Fibroblast of pulmonary artery (primary cell): ENCODE data around the gene NFS1.
"Not testable (repeated sequence)": the region's sequence is repeated elsewhere in the genome, so short reads cannot be mapped to it uniquely, and the experiment has no call there.

Experiments used
- DNase-seq: peaks from one replicate; pipeline ENCODE4 v3.0.0-alpha.2; 2010; ENCODE audit warnings: low read depth
- H3K4me3 ChIP-seq: replicated peaks from 2 replicates; pipeline ENCODE4 v1.5.1; 2011; ENCODE audit warnings: low read depth, mild to moderate bottlenecking, control low read depth, low read length, moderate library complexity
- TF ChIP-seq, protein P1 (sequence below): IDR thresholded peaks from 2 replicates; pipeline ENCODE4 v1.5.1; 2011; ENCODE audit warnings: mild to moderate bottlenecking, control low read depth, low read length, inconsistent platforms; ENCODE audit errors: missing control alignments

NFS1 gene

DNA sequence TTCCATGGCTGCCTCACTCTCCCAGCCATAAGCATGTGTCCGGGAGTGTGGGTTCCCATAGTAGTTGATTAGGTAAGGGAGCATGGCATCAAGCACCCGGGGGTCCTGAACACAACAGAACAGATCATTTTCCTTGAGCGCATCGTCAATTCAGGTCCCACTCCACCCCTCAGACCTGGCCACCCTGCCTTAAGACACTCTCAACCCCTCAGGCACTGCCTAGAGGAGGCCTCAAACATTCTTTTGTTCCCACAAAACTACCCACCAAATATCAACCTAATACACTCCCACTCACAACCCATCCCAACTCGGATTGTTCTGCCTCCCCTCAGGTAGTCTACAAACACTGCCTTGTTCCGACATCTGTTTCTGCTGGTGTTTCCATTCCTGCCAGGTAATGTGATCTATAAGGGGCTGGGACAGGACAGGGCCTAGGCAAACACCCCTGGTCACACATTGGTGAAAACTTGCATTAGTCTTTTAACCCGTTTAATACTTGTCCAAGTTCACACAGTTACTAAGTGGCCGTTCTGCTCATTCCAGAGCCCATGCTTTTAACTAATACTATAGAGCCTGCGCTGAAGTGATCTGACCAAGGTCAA is 1.4 kb downstream of the NFS1 start:
- H3K4me3 ChIP-seq = peak overlapping the region; percentile 97
- TF ChIP-seq, protein P1, sequence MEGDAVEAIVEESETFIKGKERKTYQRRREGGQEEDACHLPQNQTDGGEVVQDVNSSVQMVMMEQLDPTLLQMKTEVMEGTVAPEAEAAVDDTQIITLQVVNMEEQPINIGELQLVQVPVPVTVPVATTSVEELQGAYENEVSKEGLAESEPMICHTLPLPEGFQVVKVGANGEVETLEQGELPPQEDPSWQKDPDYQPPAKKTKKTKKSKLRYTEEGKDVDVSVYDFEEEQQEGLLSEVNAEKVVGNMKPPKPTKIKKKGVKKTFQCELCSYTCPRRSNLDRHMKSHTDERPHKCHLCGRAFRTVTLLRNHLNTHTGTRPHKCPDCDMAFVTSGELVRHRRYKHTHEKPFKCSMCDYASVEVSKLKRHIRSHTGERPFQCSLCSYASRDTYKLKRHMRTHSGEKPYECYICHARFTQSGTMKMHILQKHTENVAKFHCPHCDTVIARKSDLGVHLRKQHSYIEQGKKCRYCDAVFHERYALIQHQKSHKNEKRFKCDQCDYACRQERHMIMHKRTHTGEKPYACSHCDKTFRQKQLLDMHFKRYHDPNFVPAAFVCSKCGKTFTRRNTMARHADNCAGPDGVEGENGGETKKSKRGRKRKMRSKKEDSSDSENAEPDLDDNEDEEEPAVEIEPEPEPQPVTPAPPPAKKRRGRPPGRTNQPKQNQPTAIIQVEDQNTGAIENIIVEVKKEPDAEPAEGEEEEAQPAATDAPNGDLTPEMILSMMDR = no peak
- no peak for DNase-seq

DNA sequence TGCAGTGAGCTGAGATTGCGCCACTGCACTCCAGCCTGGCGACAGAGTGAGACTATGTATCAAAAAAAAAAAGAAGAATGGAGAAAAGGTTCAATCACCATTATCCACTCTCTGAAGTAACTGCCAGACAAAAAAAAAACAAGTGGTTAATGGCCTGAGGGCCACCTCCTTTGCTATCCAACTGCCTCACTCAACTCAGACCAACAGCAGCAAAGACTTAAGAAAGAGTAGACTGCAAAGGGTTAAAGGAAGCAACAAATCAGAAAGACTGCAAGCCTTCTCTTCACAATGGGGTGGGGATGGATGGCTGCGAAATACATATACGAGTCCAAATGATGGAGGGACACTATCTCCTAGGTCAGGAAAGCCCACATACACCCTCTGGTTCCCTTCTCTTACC is 3.2 kb downstream of the NFS1 start:
- TF ChIP-seq, protein P1 = no peak
- no peak for DNase-seq
- no peak overlapping the region for H3K4me3 ChIP-seq

DNA sequence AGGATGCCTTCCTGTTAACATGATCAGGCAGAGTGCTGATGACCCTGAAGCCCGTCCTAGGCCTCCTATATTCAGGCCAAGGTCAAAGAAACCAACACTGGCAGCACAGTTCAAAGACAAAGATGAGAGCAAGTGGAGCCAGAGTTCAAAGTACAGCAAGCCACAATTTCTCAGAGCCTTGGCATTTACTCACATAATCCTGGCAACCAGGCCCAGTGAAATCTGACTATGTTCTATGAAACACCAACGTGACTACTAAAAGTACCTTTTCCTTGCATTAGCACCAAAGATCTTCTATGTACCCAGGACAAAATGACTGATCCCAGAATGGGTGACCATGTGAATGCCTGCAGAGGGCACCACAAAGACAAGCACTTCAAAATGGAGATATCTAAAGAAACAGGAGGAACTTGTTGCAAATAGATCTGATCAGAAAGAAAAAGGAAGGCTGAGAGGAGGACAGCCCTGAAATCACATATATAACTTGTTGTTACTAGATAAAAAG is 3.9 kb downstream of the NFS1 start:
- H3K4me3 ChIP-seq = no peak overlapping the region
- TF ChIP-seq, protein P1 = no peak
- no peak for DNase-seq

DNA sequence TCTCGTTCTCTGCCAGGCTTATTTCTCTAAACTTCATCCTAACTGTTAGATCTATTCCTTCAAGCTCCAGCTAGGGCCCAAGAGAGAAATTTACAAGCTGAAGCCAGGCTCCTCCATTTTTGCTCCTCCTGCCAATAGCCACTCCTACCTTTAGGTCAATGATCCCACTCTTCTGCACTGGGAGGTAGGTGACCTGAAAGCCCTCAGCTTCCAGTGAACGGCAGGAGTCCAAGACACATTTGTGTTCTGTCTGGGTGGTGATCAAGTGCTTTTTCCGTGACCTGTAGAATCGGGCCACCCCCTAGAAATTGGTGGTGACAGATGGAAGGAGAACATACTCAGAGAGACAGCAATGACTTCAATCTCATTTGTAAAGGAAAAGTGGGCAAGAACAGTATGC is 8.9 kb downstream of the NFS1 start:
- DNase-seq = no peak
- no peak overlapping the region for H3K4me3 ChIP-seq
- TF ChIP-seq, protein P1 = no peak

DNA sequence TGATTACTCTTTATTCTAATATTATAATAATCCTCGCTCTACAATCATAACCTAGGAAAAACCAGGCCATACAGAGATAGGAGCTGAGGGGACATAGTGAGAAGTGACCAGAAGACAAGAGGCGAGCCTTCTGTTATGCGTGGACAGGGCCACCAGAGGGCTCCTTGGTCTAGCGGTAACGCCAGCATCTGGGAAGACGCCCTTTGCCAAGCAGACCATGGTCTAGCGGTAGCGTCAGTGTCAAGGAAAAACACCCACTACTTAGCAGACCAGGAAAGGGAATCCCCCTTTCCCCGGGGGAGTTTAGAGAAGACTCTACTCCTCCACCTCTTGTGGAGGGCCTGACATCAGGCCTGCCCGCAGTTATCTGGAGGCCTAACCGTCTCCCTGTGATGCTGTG is 12.3 kb downstream of the NFS1 start:
- TF ChIP-seq, protein P1 = peak; percentile 17
- not testable (repeated sequence) for H3K4me3 ChIP-seq, DNase-seq

DNA sequence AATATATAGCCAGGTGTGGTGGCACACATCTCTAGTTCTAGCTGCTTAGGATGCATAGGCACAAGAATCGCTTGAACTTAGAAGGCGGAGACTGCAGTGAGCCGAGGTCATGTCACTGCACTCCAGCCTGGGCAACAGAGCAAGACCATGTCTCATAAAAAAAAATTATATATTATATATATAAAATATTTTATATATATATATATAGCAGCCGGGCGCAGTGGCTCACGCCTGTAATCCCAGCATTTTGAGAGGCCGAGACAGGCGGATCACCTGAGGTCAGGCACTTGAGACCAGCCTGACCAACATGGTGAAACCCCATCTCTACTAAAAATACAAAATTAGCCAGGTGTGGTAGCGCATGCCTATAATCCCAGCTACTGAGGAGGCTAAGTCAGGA is 13.8 kb downstream of the NFS1 start:
- not testable (repeated sequence) for H3K4me3 ChIP-seq, DNase-seq

DNA sequence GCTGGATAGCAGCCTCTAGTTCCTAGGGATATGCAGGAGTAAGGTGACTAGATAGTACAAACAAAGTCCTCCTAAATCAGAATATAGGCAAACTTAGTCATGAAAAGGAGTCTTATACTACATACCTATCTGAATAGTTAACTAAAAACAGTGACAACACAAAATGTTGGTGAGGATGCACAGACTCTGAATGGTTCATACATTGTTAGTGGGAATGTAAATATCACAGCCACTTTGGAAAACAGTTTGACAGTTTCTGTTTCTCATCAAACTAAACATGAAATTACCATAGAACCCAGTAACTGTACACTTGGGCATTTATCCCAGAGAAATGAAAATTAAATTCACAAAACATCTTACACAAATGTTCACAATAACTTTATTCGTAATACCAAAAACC is 17.2 kb downstream of the NFS1 start:
- TF ChIP-seq, protein P1 = no peak
- DNase-seq = no peak
- H3K4me3 ChIP-seq = no peak overlapping the region
